Measurements from ENCODE around the gene PAPSS1.

- TF ChIP-seq GATA2 (IDR thresholded peaks at IDR 0.05; ENCODE audit: low read depth, low read length): no peak
- TF ChIP-seq GATA3 (IDR thresholded peaks at IDR 0.05; ENCODE audit: low read depth, low read length): no peak
Measured at GRCh38 chr4:107629318-107629717, 90.7 kb downstream of the PAPSS1 start.
